K562 (cell line): Measurements from ENCODE around the gene GNG14. TPM values are rescaled to one million over a fixed set of nuclear protein-coding genes. Genes with fewer than 3 reads are reported as not detected.

Source experiments
- BACH1 ChIP-seq: fragments of 200-800 bp; sonication (Bioruptor generic); IDR thresholded peaks from 2 replicates; pipeline ENCODE4 v1.6.1; 2016; ENCODE audit warnings: missing genetic modification characterization, missing compliant biosample characterization
- BCL6 ChIP-seq: fragments of 250-450 bp; sonication (Bioruptor Pico); IDR thresholded peaks from 2 replicates; pipeline ENCODE4 v1.4.0; 2020
- GABPB1 ChIP-seq: sonication (generic); formaldehyde crosslinking; IDR thresholded peaks from 2 replicates; pipeline ENCODE4 v1.8.0; 2022; ENCODE audit warnings: mild to moderate bottlenecking, missing genetic modification reagents
- MCM2 ChIP-seq: fragments of 450-650 bp; IDR thresholded peaks from 2 replicates; pipeline ENCODE4 v1.6.1; 2017; ENCODE audit warnings: low read depth, mild to moderate bottlenecking
- NFYB ChIP-seq: IDR thresholded peaks from 2 replicates; pipeline ENCODE4 v1.6.1; 2011; ENCODE audit warnings: mild to moderate bottlenecking, moderate library complexity; ENCODE audit not compliant: insufficient read length; ENCODE audit errors: extremely low read depth
- NONO ChIP-seq, 2 experiments: fragments of 200-400 bp in 1 of 2; fragments of 450-650 bp in 1 of 2; formaldehyde crosslinking in 1 of 2; IDR thresholded peaks; 2 replicates each; pipeline ENCODE4 v1.6.1; 2017; ENCODE audit warnings: low read depth in 2 of 2, mild to moderate bottlenecking in 2 of 2, moderate library complexity in 2 of 2, low read length in 1 of 2
- SIRT6 ChIP-seq: IDR thresholded peaks from one replicate; pipeline ENCODE4 v1.6.1; 2012; ENCODE audit warnings: low read depth, mild to moderate bottlenecking, control low read depth, inconsistent platforms, low read length, moderate library complexity
- U2AF1 ChIP-seq: fragments of 200-400 bp; formaldehyde crosslinking; optimal IDR thresholded peaks from 2 replicates; pipeline ENCODE3; 2017; ENCODE audit warnings: mild to moderate bottlenecking, low read depth, low read length, moderate library complexity
- ZFP36 ChIP-seq: fragments of 150-350 bp; IDR thresholded peaks from 2 replicates; pipeline ENCODE4 v1.6.1; 2018; ENCODE audit warnings: low read length, low read depth; ENCODE audit not compliant: partially characterized antibody
- ZKSCAN8 ChIP-seq: fragments of 200-800 bp; sonication (Bioruptor generic); IDR thresholded peaks from 2 replicates; pipeline ENCODE4 v1.6.1; 2016; ENCODE audit warnings: missing genetic modification characterization, missing compliant biosample characterization
- ZNF551 ChIP-seq: fragments of 250-450 bp; sonication (Bioruptor Pico); IDR thresholded peaks from 2 replicates; pipeline ENCODE4 v1.5.0; 2021; ENCODE audit warnings: mild to moderate bottlenecking, moderate library complexity
- polyA plus RNA-seq, 8 experiments: library from polyadenylated mRNA; depleted of rRNA in 4 of 8; stranded (reverse) in 5 of 8; unstranded in 3 of 8; fragments of >200 nt; fragmentation: Nextera tagmentation in 2 of 8; fragmentation: Illumina TruSeq in 1 of 8; extraction: Ambion mirVana in 2 of 8; extraction: Trizol in 1 of 8; gene quantifications; 2 replicates each; pipeline versions ENCODE4 v1.2.1 to v1.2.3, GENCODE V29; 2011 to 2014; ENCODE audit warnings: inconsistent platforms in 1 of 8, missing spikeins in 1 of 8
- total RNA-seq, 7 experiments: library from RNA; depleted of rRNA in 6 of 7; stranded (reverse); fragments of >200 nt in 6 of 7; fragmentation: Illumina TruSeq in 2 of 7; extraction: Trizol in 2 of 7; gene quantifications; 2 replicates each; pipeline versions ENCODE4 v1.2.1 to v1.2.3, GENCODE V29; 2011 to 2021; ENCODE audit warnings: low replicate concordance in 1 of 7
- TF ChIP-seq, protein P1 (sequence below): fragments of 450-650 bp; IDR thresholded peaks from 2 replicates; pipeline ENCODE4 v1.6.1; 2016; ENCODE audit warnings: mild to moderate bottlenecking, moderate library complexity
- TF ChIP-seq, protein P2 (sequence below): fragments of 450-650 bp; formaldehyde crosslinking; IDR thresholded peaks from 2 replicates; pipeline ENCODE4 v1.4.0; 2022; ENCODE audit warnings: missing genetic modification characterization
- TF ChIP-seq, protein P3 (sequence below): sonication (generic); formaldehyde crosslinking; IDR thresholded peaks from 2 replicates; pipeline ENCODE4 v1.9.0; 2022; ENCODE audit warnings: mild to moderate bottlenecking, missing genetic modification reagents

The GNG14 gene
- total and polyA plus RNA-seq, 9 of the 15 experiments (the other 6 are each of a cell fraction or from before 2014, with no cell fraction given) = not detected

DNA sequence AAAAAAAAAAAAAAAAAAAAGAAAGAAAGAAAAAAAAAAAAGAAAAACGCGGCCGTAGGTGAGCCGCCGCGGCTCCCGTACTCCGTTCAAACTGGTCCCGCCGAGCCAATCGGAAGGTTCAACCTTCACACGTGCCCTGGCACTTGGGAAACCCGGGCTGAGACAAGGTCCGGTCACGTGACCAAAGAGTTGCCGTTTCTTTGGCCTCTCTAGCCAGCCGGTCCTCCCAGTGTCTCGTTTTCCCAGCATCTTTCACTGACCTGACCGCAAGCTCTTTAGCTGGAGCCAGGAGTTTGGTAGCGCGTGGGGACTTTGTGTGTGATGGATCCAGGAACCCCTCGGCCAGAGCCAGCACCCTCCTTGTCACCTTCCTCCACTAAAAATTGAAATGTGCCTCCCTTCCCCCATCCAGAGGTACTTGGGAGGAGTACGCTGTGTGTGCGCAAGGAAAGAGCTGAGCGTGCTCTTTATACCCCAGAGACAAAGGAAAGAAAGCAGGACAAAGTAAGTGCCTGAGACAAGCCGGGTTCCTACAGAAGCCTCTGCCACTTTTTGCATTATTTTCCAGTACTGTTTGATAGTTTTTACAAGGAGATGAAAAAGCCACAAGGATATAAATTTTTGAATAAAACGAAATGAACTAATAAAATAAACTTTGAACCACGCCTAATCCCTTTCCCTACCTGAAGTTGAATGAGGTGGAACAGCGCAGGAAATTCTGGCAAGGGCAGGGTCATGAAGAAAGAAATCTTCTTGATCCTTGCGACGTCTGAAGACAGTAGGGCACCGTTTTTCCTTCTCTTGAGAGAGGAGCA, 35.0 kb downstream of the GNG14 start (continued):
- TF ChIP-seq, protein P1, sequence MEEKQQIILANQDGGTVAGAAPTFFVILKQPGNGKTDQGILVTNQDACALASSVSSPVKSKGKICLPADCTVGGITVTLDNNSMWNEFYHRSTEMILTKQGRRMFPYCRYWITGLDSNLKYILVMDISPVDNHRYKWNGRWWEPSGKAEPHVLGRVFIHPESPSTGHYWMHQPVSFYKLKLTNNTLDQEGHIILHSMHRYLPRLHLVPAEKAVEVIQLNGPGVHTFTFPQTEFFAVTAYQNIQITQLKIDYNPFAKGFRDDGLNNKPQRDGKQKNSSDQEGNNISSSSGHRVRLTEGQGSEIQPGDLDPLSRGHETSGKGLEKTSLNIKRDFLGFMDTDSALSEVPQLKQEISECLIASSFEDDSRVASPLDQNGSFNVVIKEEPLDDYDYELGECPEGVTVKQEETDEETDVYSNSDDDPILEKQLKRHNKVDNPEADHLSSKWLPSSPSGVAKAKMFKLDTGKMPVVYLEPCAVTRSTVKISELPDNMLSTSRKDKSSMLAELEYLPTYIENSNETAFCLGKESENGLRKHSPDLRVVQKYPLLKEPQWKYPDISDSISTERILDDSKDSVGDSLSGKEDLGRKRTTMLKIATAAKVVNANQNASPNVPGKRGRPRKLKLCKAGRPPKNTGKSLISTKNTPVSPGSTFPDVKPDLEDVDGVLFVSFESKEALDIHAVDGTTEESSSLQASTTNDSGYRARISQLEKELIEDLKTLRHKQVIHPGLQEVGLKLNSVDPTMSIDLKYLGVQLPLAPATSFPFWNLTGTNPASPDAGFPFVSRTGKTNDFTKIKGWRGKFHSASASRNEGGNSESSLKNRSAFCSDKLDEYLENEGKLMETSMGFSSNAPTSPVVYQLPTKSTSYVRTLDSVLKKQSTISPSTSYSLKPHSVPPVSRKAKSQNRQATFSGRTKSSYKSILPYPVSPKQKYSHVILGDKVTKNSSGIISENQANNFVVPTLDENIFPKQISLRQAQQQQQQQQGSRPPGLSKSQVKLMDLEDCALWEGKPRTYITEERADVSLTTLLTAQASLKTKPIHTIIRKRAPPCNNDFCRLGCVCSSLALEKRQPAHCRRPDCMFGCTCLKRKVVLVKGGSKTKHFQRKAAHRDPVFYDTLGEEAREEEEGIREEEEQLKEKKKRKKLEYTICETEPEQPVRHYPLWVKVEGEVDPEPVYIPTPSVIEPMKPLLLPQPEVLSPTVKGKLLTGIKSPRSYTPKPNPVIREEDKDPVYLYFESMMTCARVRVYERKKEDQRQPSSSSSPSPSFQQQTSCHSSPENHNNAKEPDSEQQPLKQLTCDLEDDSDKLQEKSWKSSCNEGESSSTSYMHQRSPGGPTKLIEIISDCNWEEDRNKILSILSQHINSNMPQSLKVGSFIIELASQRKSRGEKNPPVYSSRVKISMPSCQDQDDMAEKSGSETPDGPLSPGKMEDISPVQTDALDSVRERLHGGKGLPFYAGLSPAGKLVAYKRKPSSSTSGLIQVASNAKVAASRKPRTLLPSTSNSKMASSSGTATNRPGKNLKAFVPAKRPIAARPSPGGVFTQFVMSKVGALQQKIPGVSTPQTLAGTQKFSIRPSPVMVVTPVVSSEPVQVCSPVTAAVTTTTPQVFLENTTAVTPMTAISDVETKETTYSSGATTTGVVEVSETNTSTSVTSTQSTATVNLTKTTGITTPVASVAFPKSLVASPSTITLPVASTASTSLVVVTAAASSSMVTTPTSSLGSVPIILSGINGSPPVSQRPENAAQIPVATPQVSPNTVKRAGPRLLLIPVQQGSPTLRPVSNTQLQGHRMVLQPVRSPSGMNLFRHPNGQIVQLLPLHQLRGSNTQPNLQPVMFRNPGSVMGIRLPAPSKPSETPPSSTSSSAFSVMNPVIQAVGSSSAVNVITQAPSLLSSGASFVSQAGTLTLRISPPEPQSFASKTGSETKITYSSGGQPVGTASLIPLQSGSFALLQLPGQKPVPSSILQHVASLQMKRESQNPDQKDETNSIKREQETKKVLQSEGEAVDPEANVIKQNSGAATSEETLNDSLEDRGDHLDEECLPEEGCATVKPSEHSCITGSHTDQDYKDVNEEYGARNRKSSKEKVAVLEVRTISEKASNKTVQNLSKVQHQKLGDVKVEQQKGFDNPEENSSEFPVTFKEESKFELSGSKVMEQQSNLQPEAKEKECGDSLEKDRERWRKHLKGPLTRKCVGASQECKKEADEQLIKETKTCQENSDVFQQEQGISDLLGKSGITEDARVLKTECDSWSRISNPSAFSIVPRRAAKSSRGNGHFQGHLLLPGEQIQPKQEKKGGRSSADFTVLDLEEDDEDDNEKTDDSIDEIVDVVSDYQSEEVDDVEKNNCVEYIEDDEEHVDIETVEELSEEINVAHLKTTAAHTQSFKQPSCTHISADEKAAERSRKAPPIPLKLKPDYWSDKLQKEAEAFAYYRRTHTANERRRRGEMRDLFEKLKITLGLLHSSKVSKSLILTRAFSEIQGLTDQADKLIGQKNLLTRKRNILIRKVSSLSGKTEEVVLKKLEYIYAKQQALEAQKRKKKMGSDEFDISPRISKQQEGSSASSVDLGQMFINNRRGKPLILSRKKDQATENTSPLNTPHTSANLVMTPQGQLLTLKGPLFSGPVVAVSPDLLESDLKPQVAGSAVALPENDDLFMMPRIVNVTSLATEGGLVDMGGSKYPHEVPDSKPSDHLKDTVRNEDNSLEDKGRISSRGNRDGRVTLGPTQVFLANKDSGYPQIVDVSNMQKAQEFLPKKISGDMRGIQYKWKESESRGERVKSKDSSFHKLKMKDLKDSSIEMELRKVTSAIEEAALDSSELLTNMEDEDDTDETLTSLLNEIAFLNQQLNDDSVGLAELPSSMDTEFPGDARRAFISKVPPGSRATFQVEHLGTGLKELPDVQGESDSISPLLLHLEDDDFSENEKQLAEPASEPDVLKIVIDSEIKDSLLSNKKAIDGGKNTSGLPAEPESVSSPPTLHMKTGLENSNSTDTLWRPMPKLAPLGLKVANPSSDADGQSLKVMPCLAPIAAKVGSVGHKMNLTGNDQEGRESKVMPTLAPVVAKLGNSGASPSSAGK = peak; percentile 73
- TF ChIP-seq SIRT6 (no peak), BCL6 (CRISPR knock-in tag) (no peak), ZKSCAN8 (CRISPR knock-in tag) (peak; percentile 33; the same call in 1 of the 2 replicates), NONO (IDR thresholded peaks at IDR 0.05; ENCODE audit: low read depth in 2 of 2, low read length in 1 of 2) (no peak), ZFP36 (no peak), BACH1 (tag) (no peak), ZNF551 (no peak), NFYB (peak; percentile 64), U2AF1 (no peak), GABPB1 (CRISPR knock-in tag) (peak; percentile 79; the same call in 1 of the 2 replicates), MCM2 (no peak)
- TF ChIP-seq, protein P2, sequence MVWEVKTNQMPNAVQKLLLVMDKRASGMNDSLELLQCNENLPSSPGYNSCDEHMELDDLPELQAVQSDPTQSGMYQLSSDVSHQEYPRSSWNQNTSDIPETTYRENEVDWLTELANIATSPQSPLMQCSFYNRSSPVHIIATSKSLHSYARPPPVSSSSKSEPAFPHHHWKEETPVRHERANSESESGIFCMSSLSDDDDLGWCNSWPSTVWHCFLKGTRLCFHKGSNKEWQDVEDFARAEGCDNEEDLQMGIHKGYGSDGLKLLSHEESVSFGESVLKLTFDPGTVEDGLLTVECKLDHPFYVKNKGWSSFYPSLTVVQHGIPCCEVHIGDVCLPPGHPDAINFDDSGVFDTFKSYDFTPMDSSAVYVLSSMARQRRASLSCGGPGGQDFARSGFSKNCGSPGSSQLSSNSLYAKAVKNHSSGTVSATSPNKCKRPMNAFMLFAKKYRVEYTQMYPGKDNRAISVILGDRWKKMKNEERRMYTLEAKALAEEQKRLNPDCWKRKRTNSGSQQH (CRISPR knock-in tag) = peak; percentile 77
- TF ChIP-seq, protein P3, sequence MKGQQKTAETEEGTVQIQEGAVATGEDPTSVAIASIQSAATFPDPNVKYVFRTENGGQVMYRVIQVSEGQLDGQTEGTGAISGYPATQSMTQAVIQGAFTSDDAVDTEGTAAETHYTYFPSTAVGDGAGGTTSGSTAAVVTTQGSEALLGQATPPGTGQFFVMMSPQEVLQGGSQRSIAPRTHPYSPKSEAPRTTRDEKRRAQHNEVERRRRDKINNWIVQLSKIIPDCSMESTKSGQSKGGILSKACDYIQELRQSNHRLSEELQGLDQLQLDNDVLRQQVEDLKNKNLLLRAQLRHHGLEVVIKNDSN (CRISPR knock-in tag) = peak; percentile 97
